HepG2 (cell line): ENCODE results near the gene LMAN2. TPM values are rescaled to one million over a fixed set of nuclear protein-coding genes. Genes with fewer than 3 reads are reported as not detected.
A peak's percentile ranks its signal among the peaks of the same experiment; 100 is the strongest.

Experiments used
- ATAC-seq: fragments of 200-7000 bp; cut with Tn5 transposase; 3 replicates; pipeline ENCODE4 v1.9.1; 2020; ENCODE audit warnings: mild to moderate bottlenecking, moderate library complexity
- BruUV-seq: library from RNA; stranded (reverse); fragments of 400-500 nt; replicated peaks from 2 replicates; lab custom pipeline; 2021; lab: Mats Ljungman, UMichigan
- CTCF ChIA-PET: fragments of 300-600 bp; formaldehyde crosslinking; extraction: SDS; loops from one replicate; lab custom pipeline; 2021; ENCODE audit warnings: low total read pairs, inconsistent platforms, low intra/inter-chr PET ratio; lab: Yijun Ruan, JAX
- POLR2A ChIA-PET: fragments of 350-600 bp; sonication (Branson Sonifier 250); formaldehyde crosslinking; loops from one replicate; lab custom pipeline; 2020; ENCODE audit warnings: antibody characterized with exemption, inconsistent platforms; lab: Yijun Ruan, JAX
- DNase-seq: peaks from one replicate; pipeline ENCODE4 v3.0.0-alpha.2; 2015; ENCODE audit warnings: low spot score
- FAIRE-seq: peaks from 3 replicates; lab custom pipeline; 2011; peaks lifted over from hg19 to GRCh38; lab: Jason Lieb, UNC
- H2AFZ ChIP-seq: one replicate; pipeline ENCODE4 v1.6.1; 2011; ENCODE audit warnings: low read length, inconsistent platforms
- H3K27ac ChIP-seq: fragments of 300-600 bp; 3 replicates; pipeline ENCODE4 v1.8.0; 2011; ENCODE audit warnings: mixed run types, mild to moderate bottlenecking, mixed read lengths, low read length, inconsistent platforms; ENCODE audit not compliant: insufficient read depth; ENCODE audit errors: extremely low read length
- H3K27me3 ChIP-seq, 2 experiments: fragments of 200-600 bp in 1 of 2; 2 replicates in 1 of 2; 3 replicates in 1 of 2; pipeline versions ENCODE4 v1.6.0 to v1.8.0; 2011; ENCODE audit warnings: low read length in 2 of 2, mild to moderate bottlenecking in 2 of 2, moderate library complexity in 2 of 2, inconsistent platforms in 1 of 2; ENCODE audit not compliant: insufficient read depth in 2 of 2, control insufficient read depth in 1 of 2
- H3K36me3 ChIP-seq, 2 experiments: fragments of 200-600 bp in 1 of 2; replicated peaks in 1 of 2; 2 replicates in 1 of 2; 3 replicates in 1 of 2; pipeline versions ENCODE4 v1.5.1 to v1.8.0; 2011; ENCODE audit warnings: low read length in 2 of 2, inconsistent platforms in 1 of 2; ENCODE audit not compliant: insufficient read depth in 2 of 2, control insufficient read depth in 1 of 2
- H3K4me1 ChIP-seq: 2 replicates; pipeline ENCODE4 v1.5.1; 2012; ENCODE audit warnings: low read length, inconsistent platforms; ENCODE audit not compliant: insufficient read depth
- H3K4me2 ChIP-seq: 2 replicates; pipeline ENCODE4 v1.6.0; 2011; ENCODE audit warnings: low read depth, low read length, inconsistent platforms
- H3K4me3 ChIP-seq, 3 experiments: fragments of 200-600 bp in 1 of 3; sonication (generic), shearing (Covaris generic) in 1 of 3; replicated peaks in 1 of 3; 2 replicates each; pipeline ENCODE4 v1.5.1; 2011 to 2016; ENCODE audit warnings: low read length in 3 of 3, inconsistent platforms in 2 of 3, low read depth in 2 of 3, mild to moderate bottlenecking in 2 of 3, control low read depth in 1 of 3, mixed read lengths in 1 of 3; ENCODE audit not compliant: insufficient read depth in 1 of 3
- H3K79me2 ChIP-seq: one replicate; pipeline ENCODE4 v1.6.1; 2011; ENCODE audit warnings: low read length, inconsistent platforms; ENCODE audit not compliant: insufficient read depth
- H3K9ac ChIP-seq: 2 replicates; pipeline ENCODE4 v1.6.0; 2011; ENCODE audit warnings: mild to moderate bottlenecking, low read depth, low read length, inconsistent platforms; ENCODE audit not compliant: insufficient read depth
- H3K9me3 ChIP-seq: 2 replicates; pipeline ENCODE4 v1.5.1; 2012; ENCODE audit warnings: mild to moderate bottlenecking, low read length
- H4K20me1 ChIP-seq: 2 replicates; pipeline ENCODE4 v1.6.0; 2011; ENCODE audit warnings: inconsistent platforms, mild to moderate bottlenecking, low read length, moderate library complexity; ENCODE audit not compliant: insufficient read depth
- ATF7-NPFF ChIP-seq: sonication (generic); formaldehyde crosslinking; IDR thresholded peaks from 2 replicates; pipeline ENCODE4 v1.8.1; 2023; ENCODE audit warnings: mild to moderate bottlenecking, low read depth, missing genetic modification reagents, moderate library complexity
- CHCHD3 ChIP-seq: sonication (generic); formaldehyde crosslinking; IDR thresholded peaks from 2 replicates; pipeline ENCODE4 v1.8.0; 2022; ENCODE audit warnings: mild to moderate bottlenecking, missing genetic modification reagents, moderate library complexity
- GFI1 ChIP-seq: sonication (generic); formaldehyde crosslinking; IDR thresholded peaks from 2 replicates; pipeline ENCODE4 v1.5.0; 2020; ENCODE audit warnings: missing genetic modification reagents, mild to moderate bottlenecking, borderline replicate concordance
- GZF1 ChIP-seq: sonication (generic); formaldehyde crosslinking; IDR thresholded peaks from 2 replicates; pipeline ENCODE4 v1.5.1; 2020; ENCODE audit warnings: mild to moderate bottlenecking, missing genetic modification reagents
- IRF2 ChIP-seq: IDR thresholded peaks from 2 replicates; pipeline ENCODE4 v1.6.1; 2018; ENCODE audit warnings: missing genetic modification reagents, missing compliant biosample characterization
- JUND ChIP-seq: sonication (generic); formaldehyde crosslinking; IDR thresholded peaks from 2 replicates; pipeline ENCODE4 v1.8.0; 2022; ENCODE audit warnings: mild to moderate bottlenecking, missing genetic modification reagents
- SRSF1 ChIP-seq: fragments of 200-400 bp; formaldehyde crosslinking; optimal IDR thresholded peaks from 2 replicates; pipeline ENCODE3; 2017; ENCODE audit warnings: mild to moderate bottlenecking, low read depth, low read length, moderate library complexity
- ZFP1 ChIP-seq: IDR thresholded peaks from 2 replicates; pipeline ENCODE4 v1.6.1; 2016
- ZIK1 ChIP-seq: sonication (generic); formaldehyde crosslinking; IDR thresholded peaks from 2 replicates; pipeline ENCODE4 v1.5.0; 2020; ENCODE audit warnings: mild to moderate bottlenecking, low read depth, missing genetic modification reagents, borderline replicate concordance
- ZNF234 ChIP-seq: sonication (generic); formaldehyde crosslinking; conservative IDR thresholded peaks from 2 replicates; pipeline ENCODE4 v1.5.1; 2020; ENCODE audit warnings: mild to moderate bottlenecking, missing genetic modification reagents
- ZNF572 ChIP-seq: sonication (generic); formaldehyde crosslinking; IDR thresholded peaks from 2 replicates; pipeline ENCODE4 v1.5.1; 2020; ENCODE audit warnings: mild to moderate bottlenecking, missing genetic modification reagents
- ZNF598 ChIP-seq: sonication (generic); formaldehyde crosslinking; IDR thresholded peaks from 2 replicates; pipeline ENCODE4 v1.5.1; 2020; ENCODE audit warnings: mild to moderate bottlenecking, missing genetic modification reagents, borderline replicate concordance
- WGBS: methylation state at CpG from one replicate; pipeline ENCODE4 v1.1.6; 2017; ENCODE audit warnings: low lambda C conversion rate; 5-methylcytosine and 5-hydroxymethylcytosine counted together
- in situ Hi-C: cut with HindIII; loops from 2 replicates; pipeline ENCODE4 v1.10.0; 2017; ENCODE audit warnings: low pct_unique_long_range_greater_than_20kb; ENCODE audit not compliant: extremely low pct_ligation_motif_present
- intact Hi-C: fragments of 100-400 bp; cut with micrococcal nuclease; formaldehyde crosslinking; loops from one replicate; pipeline ENCODE4 v1.10.0; 2022; ENCODE audit not compliant: unreplicated experiment
- polyA plus RNA-seq, 8 experiments: library from polyadenylated mRNA; depleted of rRNA in 3 of 8; stranded (reverse) in 7 of 8; unstranded in 1 of 8; fragments of >200 nt; fragmentation: Illumina TruSeq in 4 of 8; extraction: Trizol in 4 of 8; gene quantifications; 2 replicates each; pipeline versions ENCODE4 v1.2.1 to v1.2.3, GENCODE V29; 2011 to 2016; ENCODE audit warnings: low read depth in 4 of 8, missing spikeins in 1 of 8, mixed read lengths in 1 of 8; ENCODE audit not compliant: insufficient read depth in 1 of 8
- total RNA-seq, 5 experiments: library from RNA; depleted of rRNA; stranded (reverse); fragments of >200 nt; fragmentation: Illumina TruSeq; extraction: Trizol; gene quantifications; 2 replicates each; pipeline ENCODE4 v1.2.3, GENCODE V29; 2016; ENCODE audit warnings: low read depth in 1 of 5
- TF ChIP-seq, protein P1 (sequence below): sonication (generic); formaldehyde crosslinking; IDR thresholded peaks from 2 replicates; pipeline ENCODE4 v1.8.1; 2022; ENCODE audit warnings: low read depth, mild to moderate bottlenecking, missing genetic modification reagents
- TF ChIP-seq, protein P2 (sequence below): sonication (generic); formaldehyde crosslinking; IDR thresholded peaks from 2 replicates; pipeline ENCODE4 v1.4.0; 2020; ENCODE audit warnings: low read depth, mild to moderate bottlenecking, missing genetic modification reagents

Gene LMAN2
- total and polyA plus RNA-seq, 2 of the 13 experiments (the other 11 are each of a cell fraction or from before 2014, with no cell fraction given): 191 to 197 TPM

DNA sequence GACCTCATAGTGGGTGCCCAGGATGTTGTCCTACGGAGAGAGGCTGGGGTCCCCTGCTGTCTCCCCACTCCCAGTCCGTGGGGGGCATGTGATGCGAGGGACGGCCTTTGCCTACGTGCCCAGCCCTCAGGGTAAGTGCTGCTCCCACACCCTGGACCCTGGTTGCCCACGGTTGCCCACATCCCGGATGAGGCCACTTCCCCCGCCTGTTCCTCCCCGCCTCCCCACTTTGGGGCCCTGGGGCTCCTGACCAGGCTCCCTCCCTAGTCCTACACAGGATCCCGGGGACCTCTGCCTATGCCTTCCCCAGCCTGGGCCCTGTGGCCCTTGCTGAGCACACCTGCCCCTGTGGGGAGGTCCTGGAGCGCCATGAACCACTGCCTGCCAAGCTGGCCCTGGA lies 34.3 kb upstream of the LMAN2 start (continued):
- TF ChIP-seq, protein P1, sequence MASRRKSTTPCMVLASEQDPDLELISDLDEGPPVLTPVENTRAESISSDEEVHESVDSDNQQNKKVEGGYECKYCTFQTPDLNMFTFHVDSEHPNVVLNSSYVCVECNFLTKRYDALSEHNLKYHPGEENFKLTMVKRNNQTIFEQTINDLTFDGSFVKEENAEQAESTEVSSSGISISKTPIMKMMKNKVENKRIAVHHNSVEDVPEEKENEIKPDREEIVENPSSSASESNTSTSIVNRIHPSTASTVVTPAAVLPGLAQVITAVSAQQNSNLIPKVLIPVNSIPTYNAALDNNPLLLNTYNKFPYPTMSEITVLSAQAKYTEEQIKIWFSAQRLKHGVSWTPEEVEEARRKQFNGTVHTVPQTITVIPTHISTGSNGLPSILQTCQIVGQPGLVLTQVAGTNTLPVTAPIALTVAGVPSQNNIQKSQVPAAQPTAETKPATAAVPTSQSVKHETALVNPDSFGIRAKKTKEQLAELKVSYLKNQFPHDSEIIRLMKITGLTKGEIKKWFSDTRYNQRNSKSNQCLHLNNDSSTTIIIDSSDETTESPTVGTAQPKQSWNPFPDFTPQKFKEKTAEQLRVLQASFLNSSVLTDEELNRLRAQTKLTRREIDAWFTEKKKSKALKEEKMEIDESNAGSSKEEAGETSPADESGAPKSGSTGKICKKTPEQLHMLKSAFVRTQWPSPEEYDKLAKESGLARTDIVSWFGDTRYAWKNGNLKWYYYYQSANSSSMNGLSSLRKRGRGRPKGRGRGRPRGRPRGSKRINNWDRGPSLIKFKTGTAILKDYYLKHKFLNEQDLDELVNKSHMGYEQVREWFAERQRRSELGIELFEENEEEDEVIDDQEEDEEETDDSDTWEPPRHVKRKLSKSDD: no peak

- in situ Hi-C loops: no loop called here
- CTCF ChIA-PET: no interaction called here
These were observed 32.7 kb upstream of the LMAN2 start, which contains the start of gene SLC34A1 for GRCh38 chr5:177384134-177384533. SLC34A1 (plus strand) TSS chr5:177384434; CDS start chr5:177385742, 1,308 bp downstream.

GRCh38 chr5:177383181-177383580 lies 31.7 kb upstream of the LMAN2 start:
- in situ Hi-C loops: no loop called here
- no TSS peak for BruUV-seq
- CTCF ChIA-PET: interaction anchor here (1.6 kb wide), 1 partner anchor 13 kb away, joined by 9 read pairs; no protein-coding TSS in a partner anchor
- TF ChIP-seq ZNF598 (CRISPR knock-in tag) (no peak), SRSF1 (no peak), ZNF572 (CRISPR knock-in tag) (no peak), GZF1 (CRISPR knock-in tag) (no peak), JUND (CRISPR knock-in tag) (no peak), ZFP1 (CRISPR knock-in tag) (no peak), IRF2 (CRISPR knock-in tag) (no peak), ATF7-NPFF (CRISPR knock-in tag) (no peak), ZIK1 (CRISPR knock-in tag) (no peak), GFI1 (CRISPR knock-in tag) (no peak)
- TF ChIP-seq, protein P2, sequence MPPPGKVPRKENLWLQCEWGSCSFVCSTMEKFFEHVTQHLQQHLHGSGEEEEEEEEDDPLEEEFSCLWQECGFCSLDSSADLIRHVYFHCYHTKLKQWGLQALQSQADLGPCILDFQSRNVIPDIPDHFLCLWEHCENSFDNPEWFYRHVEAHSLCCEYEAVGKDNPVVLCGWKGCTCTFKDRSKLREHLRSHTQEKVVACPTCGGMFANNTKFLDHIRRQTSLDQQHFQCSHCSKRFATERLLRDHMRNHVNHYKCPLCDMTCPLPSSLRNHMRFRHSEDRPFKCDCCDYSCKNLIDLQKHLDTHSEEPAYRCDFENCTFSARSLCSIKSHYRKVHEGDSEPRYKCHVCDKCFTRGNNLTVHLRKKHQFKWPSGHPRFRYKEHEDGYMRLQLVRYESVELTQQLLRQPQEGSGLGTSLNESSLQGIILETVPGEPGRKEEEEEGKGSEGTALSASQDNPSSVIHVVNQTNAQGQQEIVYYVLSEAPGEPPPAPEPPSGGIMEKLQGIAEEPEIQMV: no peak

More at GRCh38 chr5:177384134-177384533, 32.7 kb upstream of the LMAN2 start, which contains the start of gene SLC34A1:
- POLR2A ChIA-PET: interaction anchor here (3.0 kb wide), 1 partner anchor 12 kb away, joined by 19 read pairs; no protein-coding TSS in a partner anchor
- Histone ChIP-seq H4K20me1 (no peaks in the 10 kb centered on the region), H2AFZ (no peak within 1 kb of the TSS), H3K27ac (no peak within 1 kb of the TSS), H3K4me2 (peak within 1 kb of the TSS; percentile 5; the same call in 1 of the 2 replicates), H3K9me3 (no peaks in the 10 kb centered on the region), H3K79me2 (no peaks in the 10 kb centered on the region), H3K27me3 (peaks cover 8 to 28% of the 10 kb centered on the region in 2 experiments; a peak in 4 of 5 replicates), H3K9ac (no peak within 1 kb of the TSS), H3K4me1 (peaks cover 62% of the 10 kb centered on the region), H3K4me3 (0 out of 6 replicates have a peak within 1 kb of the TSS, but pooled peaks of 1 of the 3 experiments have one; percentile 9), H3K36me3 (no peaks in the 10 kb centered on the region)
- TF ChIP-seq ZNF234 (CRISPR knock-in tag): no peak
- no peak for TF ChIP-seq CHCHD3 (CRISPR knock-in tag)
- no TSS peak for BruUV-seq
- DNase-seq (no peak), ATAC-seq (no peak), FAIRE-seq (no peak)
- WGBS: 25% methylated on average over 4 of the region's 4 CpGs
- intact Hi-C loops: no loop called here

More at GRCh38 chr5:177383181-177383580, 31.7 kb upstream of the LMAN2 start:
- Histone ChIP-seq H3K79me2 (no peaks in the 10 kb centered on the region), H3K4me2 (no peak overlapping the region), H3K4me1 (peaks cover 66% of the 10 kb centered on the region), H4K20me1 (no peaks in the 10 kb centered on the region), H2AFZ (no peak overlapping the region), H3K9ac (no peak overlapping the region), H3K9me3 (no peaks in the 10 kb centered on the region), H3K27me3 (peaks cover 7 to 18% of the 10 kb centered on the region in 2 experiments; a peak in 4 of 5 replicates), H3K27ac (no peak overlapping the region), H3K36me3 (no peaks in the 10 kb centered on the region), H3K4me3 (no peak overlapping the region)
- ATAC-seq (no peak), DNase-seq (no peak), FAIRE-seq (no peak)
- 78% methylated on average over 5 of the region's 9 CpGs for WGBS
- intact Hi-C loops: no loop called here
- POLR2A ChIA-PET: interaction anchor here (0.9 to 3.0 kb wide), 5 partner anchors 12 to 58 kb away, joined by 3 to 19 read pairs (median 4); partner anchors contain the start of genes GRK6 and LMAN2
